K562 (cell line): ENCODE results near the gene CCM2. TPM values are rescaled to one million over a fixed set of nuclear protein-coding genes. Genes with fewer than 3 reads are reported as not detected.

Experiments used
- BRD4 ChIP-seq: fragments of 200-600 bp; sonication (generic); IDR thresholded peaks from 2 replicates; pipeline ENCODE4 v1.6.1; 2017; ENCODE audit warnings: inconsistent platforms
- CTBP1 ChIP-seq: fragments of 450-650 bp; IDR thresholded peaks from 2 replicates; pipeline ENCODE4 v1.6.1; 2016; ENCODE audit warnings: borderline replicate concordance
- ERF ChIP-seq: fragments of 450-650 bp; formaldehyde crosslinking; IDR thresholded peaks from 2 replicates; pipeline ENCODE4 v1.4.0; 2020; ENCODE audit warnings: mild to moderate bottlenecking, mixed read lengths
- ESRRA ChIP-seq: fragments of 450-650 bp; IDR thresholded peaks from 2 replicates; pipeline ENCODE4 v1.6.1; 2014; ENCODE audit warnings: low read depth, mild to moderate bottlenecking, moderate library complexity, borderline replicate concordance
- KAT2B ChIP-seq: IDR thresholded peaks from one replicate; pipeline ENCODE4 v1.6.1; 2012; ENCODE audit warnings: low read depth, mild to moderate bottlenecking, control low read depth, inconsistent platforms, low read length, moderate library complexity
- NR1H2 ChIP-seq: sonication (generic); formaldehyde crosslinking; IDR thresholded peaks from 2 replicates; pipeline ENCODE4 v1.4.0; 2020; ENCODE audit warnings: mild to moderate bottlenecking, missing genetic modification reagents
- TEAD2 ChIP-seq: fragments of 450-650 bp; IDR thresholded peaks from 2 replicates; pipeline ENCODE4 v1.6.1; 2016; ENCODE audit warnings: missing genetic modification characterization, control low read depth, missing compliant biosample characterization
- USF2 ChIP-seq: sonication (generic); formaldehyde crosslinking; IDR thresholded peaks from 2 replicates; pipeline ENCODE4 v1.5.0; 2020; ENCODE audit warnings: missing genetic modification reagents
- ZNF764 ChIP-seq: fragments of 250-450 bp; sonication (Bioruptor Pico); IDR thresholded peaks from 2 replicates; pipeline ENCODE4 v1.4.0; 2020; ENCODE audit warnings: low read depth, mild to moderate bottlenecking, moderate library complexity
- ZNF79 ChIP-seq: fragments of 250-450 bp; sonication (Bioruptor Pico); IDR thresholded peaks from 2 replicates; pipeline ENCODE4 v1.4.0; 2020; ENCODE audit warnings: low read depth, mild to moderate bottlenecking, moderate library complexity
- polyA plus RNA-seq, 8 experiments: library from polyadenylated mRNA; depleted of rRNA in 4 of 8; stranded (reverse) in 5 of 8; unstranded in 3 of 8; fragments of >200 nt; fragmentation: Nextera tagmentation in 2 of 8; fragmentation: Illumina TruSeq in 1 of 8; extraction: Ambion mirVana in 2 of 8; extraction: Trizol in 1 of 8; gene quantifications; 2 replicates each; pipeline versions ENCODE4 v1.2.1 to v1.2.3, GENCODE V29; 2011 to 2014; ENCODE audit warnings: inconsistent platforms in 1 of 8, missing spikeins in 1 of 8
- total RNA-seq, 7 experiments: library from RNA; depleted of rRNA in 6 of 7; stranded (reverse); fragments of >200 nt in 6 of 7; fragmentation: Illumina TruSeq in 2 of 7; extraction: Trizol in 2 of 7; gene quantifications; 2 replicates each; pipeline versions ENCODE4 v1.2.1 to v1.2.3, GENCODE V29; 2011 to 2021; ENCODE audit warnings: low replicate concordance in 1 of 7
- TF ChIP-seq, protein P1 (sequence below), 2 experiments: fragments of 450-650 bp; IDR thresholded peaks; 2 replicates each; pipeline ENCODE4 v1.6.1; 2016; ENCODE audit warnings: mild to moderate bottlenecking in 2 of 2, borderline replicate concordance in 1 of 2, low read depth in 1 of 2, moderate library complexity in 1 of 2
- TF ChIP-seq, protein P2 (sequence below): fragments of 200-800 bp; sonication (Bioruptor generic); IDR thresholded peaks from 2 replicates; pipeline ENCODE4 v1.6.1; 2017; ENCODE audit warnings: missing genetic modification characterization, missing compliant biosample characterization

The CCM2 gene
- total and polyA plus RNA-seq, 9 of the 15 experiments (the other 6 are each of a cell fraction or from before 2014, with no cell fraction given): 0.41 to 38.6 (median 25.9) TPM

DNA sequence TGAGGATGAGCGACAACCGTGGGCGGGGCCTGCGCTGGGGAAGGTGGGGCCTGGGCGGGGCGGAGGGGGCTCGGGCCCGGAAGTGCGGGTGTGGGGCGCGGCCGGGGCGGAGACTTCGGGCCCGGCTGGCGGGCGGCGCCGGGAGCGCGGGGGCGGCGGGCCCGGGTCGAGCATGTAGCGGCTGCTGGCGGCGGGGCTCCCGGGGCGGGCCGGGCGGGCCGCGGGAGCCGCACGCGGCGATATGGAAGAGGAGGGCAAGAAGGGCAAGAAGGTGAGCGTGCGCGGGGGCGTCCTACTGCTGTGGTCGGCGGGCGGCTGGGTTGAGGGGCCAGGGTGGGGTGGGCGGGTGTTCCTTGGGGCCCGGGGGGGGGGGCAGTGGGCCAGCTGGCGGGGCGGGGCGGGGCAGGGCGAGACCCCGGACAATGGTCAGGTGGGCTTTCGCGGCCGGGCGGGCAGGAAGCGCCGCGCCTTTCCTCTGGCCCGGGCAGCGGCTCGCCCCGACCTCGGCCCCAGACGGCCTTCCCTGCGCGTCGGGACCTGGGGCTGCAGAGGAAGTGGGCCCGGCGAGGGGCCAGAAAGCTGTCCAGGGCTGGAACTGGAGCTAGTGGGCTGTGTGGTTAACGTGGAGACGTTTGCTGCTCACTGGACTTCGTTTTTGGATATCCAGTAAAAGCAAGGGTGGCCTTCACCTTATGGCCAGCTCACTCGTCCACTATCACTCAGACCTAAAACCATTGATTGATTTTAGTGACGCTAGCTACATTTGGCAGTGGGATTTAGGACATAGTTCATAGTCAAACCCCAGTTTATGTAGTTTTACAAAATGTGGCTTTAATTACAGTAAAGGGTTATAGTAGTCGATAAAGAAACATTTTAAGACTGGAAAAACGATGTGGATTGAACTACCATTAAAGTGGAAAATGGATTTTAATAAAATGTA lies at the start of gene CCM2 (continued):
- TF ChIP-seq USF2 (no peak), ERF (CRISPR knock-in tag) (no peak), KAT2B (no peak), ZNF79 (no peak), TEAD2 (tag) (no peak), NR1H2 (CRISPR knock-in tag) (no peak), ESRRA (no peak), BRD4 (no peak), ZNF764 (CRISPR knock-in tag) (no peak), CTBP1 (no peak)
- TF ChIP-seq, protein P1, sequence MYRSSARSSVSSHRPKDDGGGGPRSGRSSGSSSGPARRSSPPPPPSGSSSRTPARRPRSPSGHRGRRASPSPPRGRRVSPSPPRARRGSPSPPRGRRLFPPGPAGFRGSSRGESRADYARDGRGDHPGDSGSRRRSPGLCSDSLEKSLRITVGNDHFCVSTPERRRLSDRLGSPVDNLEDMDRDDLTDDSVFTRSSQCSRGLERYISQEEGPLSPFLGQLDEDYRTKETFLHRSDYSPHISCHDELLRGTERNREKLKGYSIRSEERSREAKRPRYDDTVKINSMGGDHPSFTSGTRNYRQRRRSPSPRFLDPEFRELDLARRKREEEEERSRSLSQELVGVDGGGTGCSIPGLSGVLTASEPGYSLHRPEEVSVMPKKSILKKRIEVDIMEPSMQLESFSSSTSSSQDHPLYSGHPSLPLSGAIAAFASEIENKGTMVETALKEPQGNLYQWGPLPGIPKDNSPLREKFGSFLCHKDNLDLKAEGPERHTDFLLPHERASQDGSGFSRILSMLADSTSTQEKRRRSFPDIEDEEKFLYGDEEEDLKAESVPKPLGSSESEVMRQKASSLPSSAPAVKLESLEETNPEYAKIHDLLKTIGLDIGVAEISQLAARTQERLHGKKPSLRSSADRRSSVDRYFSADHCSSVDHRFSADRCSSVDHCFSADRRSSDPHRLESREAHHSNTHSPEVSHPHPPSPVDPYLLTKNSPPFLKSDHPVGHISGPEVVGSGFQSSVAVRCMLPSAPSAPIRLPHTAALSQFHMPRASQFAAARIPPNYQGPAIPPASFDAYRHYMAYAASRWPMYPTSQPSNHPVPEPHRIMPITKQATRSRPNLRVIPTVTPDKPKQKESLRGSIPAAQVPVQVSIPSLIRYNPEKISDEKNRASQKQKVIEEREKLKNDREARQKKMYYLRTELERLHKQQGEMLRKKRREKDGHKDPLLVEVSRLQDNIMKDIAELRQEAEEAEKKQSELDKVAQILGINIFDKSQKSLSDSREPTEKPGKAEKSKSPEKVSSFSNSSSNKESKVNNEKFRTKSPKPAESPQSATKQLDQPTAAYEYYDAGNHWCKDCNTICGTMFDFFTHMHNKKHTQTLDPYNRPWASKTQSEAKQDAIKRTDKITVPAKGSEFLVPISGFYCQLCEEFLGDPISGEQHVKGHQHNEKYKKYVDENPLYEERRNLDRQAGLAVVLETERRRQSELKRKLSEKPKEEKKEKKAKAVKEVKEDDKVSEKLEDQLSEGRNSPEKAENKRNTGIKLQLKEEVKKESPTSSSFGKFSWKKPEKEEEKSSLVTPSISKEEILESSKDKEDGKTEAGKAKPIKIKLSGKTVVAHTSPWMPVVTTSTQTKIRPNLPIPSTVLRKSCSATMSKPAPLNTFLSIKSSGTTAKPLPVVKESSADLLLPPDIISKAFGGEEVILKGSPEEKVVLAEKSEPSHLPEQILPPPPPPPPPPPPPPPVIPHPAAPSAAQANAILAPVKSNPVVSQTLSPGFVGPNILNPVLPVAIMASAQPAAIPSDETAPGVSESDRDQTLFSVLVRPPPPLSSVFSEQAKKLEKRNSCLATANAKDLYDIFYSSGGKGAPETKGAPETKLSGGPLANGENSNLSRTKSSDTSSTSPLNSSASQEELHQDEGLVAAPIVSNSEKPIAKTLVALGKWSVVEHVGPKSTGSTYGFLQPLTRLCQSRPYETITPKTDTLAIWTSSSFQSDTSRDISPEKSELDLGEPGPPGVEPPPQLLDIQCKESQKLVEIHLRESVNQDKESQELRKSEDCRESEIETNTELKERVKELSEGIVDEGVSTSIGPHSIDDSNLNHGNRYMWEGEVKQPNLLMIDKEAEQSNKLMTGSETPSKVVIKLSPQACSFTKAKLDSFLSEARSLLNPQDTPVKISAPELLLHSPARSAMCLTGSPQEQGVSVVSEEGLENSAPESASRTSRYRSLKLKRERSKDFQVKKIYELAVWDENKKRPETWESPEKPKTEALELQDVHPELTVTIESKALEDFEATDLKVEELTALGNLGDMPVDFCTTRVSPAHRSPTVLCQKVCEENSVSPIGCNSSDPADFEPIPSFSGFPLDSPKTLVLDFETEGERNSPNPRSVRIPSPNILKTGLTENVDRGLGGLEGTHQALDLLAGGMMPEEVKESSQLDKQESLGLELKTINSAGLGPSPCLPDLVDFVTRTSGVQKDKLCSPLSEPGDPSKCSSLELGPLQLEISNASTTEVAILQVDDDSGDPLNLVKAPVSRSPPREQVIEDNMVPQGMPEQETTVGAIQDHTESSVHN (IDR thresholded peaks at IDR 0.05; ENCODE audit: borderline replicate concordance in 1 of 2, low read depth in 1 of 2): no peak
- TF ChIP-seq, protein P2, sequence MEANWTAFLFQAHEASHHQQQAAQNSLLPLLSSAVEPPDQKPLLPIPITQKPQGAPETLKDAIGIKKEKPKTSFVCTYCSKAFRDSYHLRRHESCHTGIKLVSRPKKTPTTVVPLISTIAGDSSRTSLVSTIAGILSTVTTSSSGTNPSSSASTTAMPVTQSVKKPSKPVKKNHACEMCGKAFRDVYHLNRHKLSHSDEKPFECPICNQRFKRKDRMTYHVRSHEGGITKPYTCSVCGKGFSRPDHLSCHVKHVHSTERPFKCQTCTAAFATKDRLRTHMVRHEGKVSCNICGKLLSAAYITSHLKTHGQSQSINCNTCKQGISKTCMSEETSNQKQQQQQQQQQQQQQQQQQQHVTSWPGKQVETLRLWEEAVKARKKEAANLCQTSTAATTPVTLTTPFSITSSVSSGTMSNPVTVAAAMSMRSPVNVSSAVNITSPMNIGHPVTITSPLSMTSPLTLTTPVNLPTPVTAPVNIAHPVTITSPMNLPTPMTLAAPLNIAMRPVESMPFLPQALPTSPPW (CRISPR knock-in tag): peak; percentile 93
